ENCODE results near the gene TOMM5.

DNA sequence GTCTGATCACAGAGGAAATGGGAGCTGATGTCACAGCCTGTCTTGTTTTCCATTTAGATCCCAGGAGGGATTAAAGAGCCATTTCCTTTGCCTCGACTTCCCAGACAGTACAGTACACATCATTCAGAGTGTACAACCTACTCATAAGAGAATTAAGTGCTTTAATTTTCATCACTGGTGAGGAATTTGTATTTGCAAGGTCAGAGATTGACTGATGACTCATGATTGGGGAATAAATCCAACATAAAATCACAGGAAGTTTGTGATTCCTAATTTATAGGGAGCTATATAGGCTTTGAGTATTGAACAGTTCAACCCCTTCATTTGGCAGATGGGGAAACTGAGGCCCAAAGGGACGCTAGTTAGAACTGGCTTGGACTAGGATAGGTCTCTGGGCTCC lies 4.1 kb upstream of the TOMM5 start:
- TF ChIP-seq, protein P1, sequence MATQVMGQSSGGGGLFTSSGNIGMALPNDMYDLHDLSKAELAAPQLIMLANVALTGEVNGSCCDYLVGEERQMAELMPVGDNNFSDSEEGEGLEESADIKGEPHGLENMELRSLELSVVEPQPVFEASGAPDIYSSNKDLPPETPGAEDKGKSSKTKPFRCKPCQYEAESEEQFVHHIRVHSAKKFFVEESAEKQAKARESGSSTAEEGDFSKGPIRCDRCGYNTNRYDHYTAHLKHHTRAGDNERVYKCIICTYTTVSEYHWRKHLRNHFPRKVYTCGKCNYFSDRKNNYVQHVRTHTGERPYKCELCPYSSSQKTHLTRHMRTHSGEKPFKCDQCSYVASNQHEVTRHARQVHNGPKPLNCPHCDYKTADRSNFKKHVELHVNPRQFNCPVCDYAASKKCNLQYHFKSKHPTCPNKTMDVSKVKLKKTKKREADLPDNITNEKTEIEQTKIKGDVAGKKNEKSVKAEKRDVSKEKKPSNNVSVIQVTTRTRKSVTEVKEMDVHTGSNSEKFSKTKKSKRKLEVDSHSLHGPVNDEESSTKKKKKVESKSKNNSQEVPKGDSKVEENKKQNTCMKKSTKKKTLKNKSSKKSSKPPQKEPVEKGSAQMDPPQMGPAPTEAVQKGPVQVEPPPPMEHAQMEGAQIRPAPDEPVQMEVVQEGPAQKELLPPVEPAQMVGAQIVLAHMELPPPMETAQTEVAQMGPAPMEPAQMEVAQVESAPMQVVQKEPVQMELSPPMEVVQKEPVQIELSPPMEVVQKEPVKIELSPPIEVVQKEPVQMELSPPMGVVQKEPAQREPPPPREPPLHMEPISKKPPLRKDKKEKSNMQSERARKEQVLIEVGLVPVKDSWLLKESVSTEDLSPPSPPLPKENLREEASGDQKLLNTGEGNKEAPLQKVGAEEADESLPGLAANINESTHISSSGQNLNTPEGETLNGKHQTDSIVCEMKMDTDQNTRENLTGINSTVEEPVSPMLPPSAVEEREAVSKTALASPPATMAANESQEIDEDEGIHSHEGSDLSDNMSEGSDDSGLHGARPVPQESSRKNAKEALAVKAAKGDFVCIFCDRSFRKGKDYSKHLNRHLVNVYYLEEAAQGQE (IDR thresholded peaks at IDR 0.05; ENCODE audit: borderline replicate concordance), result no peak
- TF ChIP-seq, protein P2, sequence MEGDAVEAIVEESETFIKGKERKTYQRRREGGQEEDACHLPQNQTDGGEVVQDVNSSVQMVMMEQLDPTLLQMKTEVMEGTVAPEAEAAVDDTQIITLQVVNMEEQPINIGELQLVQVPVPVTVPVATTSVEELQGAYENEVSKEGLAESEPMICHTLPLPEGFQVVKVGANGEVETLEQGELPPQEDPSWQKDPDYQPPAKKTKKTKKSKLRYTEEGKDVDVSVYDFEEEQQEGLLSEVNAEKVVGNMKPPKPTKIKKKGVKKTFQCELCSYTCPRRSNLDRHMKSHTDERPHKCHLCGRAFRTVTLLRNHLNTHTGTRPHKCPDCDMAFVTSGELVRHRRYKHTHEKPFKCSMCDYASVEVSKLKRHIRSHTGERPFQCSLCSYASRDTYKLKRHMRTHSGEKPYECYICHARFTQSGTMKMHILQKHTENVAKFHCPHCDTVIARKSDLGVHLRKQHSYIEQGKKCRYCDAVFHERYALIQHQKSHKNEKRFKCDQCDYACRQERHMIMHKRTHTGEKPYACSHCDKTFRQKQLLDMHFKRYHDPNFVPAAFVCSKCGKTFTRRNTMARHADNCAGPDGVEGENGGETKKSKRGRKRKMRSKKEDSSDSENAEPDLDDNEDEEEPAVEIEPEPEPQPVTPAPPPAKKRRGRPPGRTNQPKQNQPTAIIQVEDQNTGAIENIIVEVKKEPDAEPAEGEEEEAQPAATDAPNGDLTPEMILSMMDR (IDR thresholded peaks at IDR 0.05; ENCODE audit: poor library complexity, severe bottlenecking), result no peak
- no peak for TF ChIP-seq POLR2AphosphoS5 (IDR thresholded peaks at IDR 0.05)
- TF ChIP-seq RAD21 (conservative IDR thresholded peaks at IDR 0.05), result no peak
- TF ChIP-seq TAF1 (IDR thresholded peaks at IDR 0.05; ENCODE audit: low read depth), result no peak

Data from neural cell (in vitro differentiated cells).